Activated CD4-positive, CD25-positive, alpha-beta regulatory T cell treated with anti-CD3 and anti-CD28 coated beads, Interleukin-2, amount 50 U/mL, for 72 hours (primary cell): ENCODE measurements around the gene LRRK1.
"Not testable (repeated sequence)": the region's sequence is repeated elsewhere in the genome, so short reads cannot be mapped to it uniquely, and the experiment has no call there.

Experiments used
- DNase-seq: peaks from one replicate; pipeline ENCODE4 v3.0.0; 2021

LRRK1 gene

GRCh38 chr15:101078669-101079323 lies 159.6 kb downstream of the LRRK1 start:
- no peak for DNase-seq

GRCh38 chr15:101081900-101082299 lies 162.7 kb downstream of the LRRK1 start:
- no peak for DNase-seq

- DNase-seq = no peak
Measured at GRCh38 chr15:101083336-101084045, 164.3 kb downstream of the LRRK1 start.

DNA sequence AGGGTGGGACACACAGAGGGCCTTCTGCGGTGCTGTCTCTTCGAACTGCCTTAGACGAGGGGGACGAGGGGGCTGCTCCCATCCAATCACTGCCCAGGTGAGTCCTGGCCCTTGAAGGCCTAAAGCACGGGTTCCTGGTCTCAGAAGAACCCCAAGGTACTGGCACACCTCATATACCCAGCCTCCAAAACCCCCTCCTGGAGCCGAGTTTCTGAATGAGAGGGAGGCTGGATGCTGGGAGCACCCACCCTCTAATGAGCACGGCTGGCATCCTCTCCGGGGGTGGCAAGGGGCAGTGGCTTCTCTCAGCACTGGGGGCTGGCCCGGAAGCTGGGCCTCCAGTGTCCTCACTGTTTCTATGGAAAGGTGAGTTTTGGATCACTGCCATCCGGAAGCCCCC lies 165.6 kb downstream of the LRRK1 start:
- no peak for DNase-seq

GRCh38 chr15:101085311-101085700 lies 166.1 kb downstream of the LRRK1 start:
- no peak for DNase-seq

- no peak for DNase-seq
Measured at GRCh38 chr15:101086394-101087171, 167.4 kb downstream of the LRRK1 start.

DNA sequence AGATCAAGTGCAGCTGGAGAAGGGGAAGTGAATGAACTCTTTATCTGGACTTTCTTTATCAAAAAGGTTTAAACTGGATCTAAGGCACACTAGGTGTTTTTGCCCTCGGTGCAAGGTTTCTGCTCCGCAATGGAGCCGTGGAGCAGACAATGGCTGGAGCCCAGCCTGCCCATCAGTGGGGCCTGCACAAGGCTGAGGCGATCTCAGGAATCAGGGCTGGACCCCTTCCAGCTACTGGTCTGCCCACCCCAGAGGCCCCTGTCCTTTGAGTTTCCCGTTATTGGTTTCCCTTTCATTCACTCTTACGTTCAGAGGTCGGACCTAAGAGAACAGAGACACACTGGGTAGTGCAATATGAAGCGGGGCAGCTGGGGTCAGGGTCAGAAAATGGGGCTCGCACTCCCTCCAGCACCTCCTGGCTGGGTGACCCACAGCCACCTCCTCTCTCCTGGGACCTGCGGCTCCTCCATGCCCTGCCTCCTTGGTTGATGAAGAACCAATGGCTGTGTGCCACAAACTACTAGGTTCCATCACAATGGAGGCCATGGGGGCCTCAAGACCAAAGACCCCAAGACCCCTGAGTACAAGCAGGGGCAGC lies 168.1 kb downstream of the LRRK1 start:
- no peak for DNase-seq

- no peak for DNase-seq
Measured at GRCh38 chr15:101088271-101088670, 169.1 kb downstream of the LRRK1 start.

DNA sequence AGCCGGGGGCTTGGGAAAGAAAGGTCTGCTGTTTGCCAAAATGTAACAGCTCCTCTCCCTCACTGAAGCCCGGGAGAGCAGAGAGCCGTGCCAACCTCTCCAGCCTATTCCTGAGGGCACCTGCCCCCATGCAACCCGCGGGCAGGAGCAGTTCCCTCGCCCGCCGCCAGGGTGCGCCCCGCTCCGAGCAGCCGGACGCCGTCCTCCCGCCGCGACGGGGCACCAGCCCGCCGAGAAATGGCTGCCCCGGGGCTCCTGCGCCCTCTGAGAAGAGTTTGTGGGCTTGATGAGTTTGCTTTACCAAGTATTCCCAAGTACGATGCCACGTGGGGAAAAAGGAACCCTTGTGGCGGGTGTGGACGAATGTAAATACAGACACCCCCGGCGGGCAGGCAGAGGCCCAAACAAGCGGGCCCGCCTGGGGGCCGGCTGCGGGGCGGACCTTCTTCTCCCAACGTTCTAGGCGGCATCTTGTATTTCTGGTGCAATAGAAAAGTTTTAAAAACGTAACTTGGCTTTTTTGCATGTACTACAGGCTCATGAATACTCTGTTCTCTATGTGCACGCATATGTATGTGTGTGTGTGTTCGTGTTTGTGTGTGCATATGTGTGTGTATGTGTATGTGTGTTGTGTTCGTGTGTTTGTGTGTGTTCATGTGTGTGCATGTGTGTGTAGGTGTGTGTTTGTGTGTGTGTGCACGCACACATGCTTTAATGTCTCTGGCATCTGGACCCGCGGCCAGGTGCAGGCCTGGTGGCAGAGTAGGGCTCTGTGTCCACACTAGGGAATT lies 169.8 kb downstream of the LRRK1 start:
- DNase-seq = peak; percentile 91

DNA sequence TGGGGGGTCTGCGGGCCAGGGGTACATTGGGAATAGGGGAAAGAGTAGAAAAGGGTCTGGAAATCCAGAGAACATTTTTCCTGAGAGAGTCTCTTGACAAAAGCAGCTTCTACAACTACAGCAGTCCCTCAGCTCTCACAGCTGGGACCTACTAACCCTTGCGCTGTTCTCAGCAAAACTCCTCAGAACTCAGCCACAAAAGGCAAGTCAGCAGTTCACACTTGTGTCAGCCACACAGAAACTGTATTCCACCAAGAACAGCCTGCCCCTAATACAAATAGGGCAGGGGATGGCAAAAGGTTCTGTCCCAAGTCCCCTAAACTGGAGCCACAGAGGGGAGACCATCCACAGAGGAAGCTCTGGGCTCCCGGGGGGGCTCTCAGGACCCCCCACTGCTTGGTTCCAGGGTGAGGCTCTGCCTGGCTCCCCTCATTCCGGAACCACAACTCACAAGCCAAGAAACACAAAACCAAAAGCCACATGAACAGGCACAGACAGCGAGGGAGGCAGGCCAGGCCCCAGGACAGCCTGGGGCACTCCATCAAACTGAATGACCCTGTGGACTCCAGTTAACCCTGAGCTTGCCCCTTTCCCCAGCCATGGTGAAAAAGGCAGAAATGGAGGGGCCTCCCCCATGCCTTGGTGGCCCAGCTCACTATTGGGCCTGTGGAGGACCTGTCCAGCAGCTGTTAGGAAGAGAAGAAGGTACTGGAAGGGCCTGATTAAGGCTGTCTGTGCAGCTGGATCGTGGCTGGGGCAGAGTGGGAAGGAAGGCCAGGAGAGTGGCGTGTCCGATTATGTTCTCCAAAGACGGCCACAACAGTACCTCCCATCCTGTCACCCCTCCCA lies 170.6 kb downstream of the LRRK1 start:
- DNase-seq = no peak

GRCh38 chr15:101090428-101090790 lies 171.3 kb downstream of the LRRK1 start:
- no peak for DNase-seq

DNA sequence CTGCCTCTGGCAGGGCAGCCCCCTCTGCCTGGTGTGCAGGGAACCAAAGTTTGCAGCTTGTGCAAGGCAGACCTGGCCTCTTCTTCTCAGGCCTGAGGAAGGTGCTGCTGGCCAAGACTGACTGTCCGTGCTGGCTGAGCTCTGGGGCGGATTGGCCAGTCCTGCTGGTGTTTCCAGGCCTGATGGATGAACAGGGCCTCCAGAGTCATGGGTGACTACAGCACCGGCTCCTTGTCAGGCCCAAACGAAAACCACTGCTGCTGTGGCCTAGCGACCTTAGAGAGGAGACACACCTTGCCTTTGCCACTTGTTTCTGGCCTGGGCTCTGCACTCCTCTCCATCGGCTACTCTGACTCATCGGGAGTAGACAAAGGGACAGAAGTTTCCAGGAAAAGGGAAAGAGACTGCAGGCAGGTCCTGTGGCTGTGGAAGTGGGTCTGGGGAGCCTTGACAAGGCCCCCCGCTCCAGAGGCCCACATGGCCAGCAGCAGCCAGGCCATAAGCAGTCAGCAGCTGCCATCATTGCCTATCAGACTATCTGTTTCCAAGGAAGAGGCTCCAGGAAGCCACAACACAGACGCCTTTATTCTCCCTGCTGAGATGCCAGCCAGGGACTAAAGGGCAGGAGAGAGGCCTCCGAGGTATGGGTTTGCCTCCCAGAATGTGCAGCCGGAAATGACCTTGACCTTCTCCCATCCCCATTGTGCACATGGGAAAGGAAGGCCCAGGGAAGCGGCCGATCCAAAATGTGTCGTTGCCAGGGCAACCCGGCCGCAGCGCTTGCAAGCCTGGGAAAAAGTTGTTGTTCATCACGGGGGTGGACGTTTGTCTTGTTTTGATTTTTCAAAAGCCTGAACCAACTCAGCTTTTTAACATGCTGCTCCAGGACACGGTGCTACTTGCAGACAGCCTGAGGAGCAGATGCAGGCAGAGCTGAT lies 172.2 kb downstream of the LRRK1 start:
- DNase-seq = no peak

- DNase-seq = no peak
Measured at GRCh38 chr15:101092156-101092866, 173.2 kb downstream of the LRRK1 start.

DNA sequence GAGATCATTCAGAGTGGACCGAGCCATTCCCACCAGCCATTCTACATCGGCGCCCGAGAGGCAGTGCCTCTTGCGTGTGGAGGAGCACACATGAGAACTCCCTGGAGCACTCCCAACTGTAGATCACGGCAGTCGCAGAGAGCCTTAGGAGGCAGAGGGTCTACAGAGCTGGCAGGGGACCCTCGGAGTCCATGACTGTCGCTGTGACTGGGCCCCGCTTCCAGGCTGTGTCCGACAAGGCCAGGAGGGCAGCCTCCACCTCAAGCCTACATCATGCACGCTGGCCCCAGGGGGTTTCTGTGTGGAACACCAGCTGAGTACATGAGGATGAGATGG lies 173.7 kb downstream of the LRRK1 start:
- no peak for DNase-seq

DNA sequence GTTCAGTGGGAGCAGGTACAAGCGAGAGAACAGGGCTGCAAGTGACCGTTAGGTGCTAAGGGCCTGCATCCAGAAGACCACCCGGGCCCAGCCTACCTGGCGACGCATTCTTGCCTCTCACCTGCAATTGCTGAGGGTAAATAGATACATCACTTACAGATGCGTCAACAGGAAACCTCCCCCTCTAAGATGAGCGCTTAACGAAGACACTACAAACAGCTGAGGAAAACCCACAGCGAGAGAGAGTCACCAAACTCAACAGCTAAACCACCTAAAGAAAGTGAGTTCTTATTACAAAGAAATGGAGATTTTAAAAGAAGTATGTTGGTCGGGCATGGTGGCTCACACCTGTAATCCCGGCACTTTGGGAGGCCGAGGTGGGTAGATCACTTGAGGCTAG lies 174.8 kb downstream of the LRRK1 start:
- no peak for DNase-seq

DNA sequence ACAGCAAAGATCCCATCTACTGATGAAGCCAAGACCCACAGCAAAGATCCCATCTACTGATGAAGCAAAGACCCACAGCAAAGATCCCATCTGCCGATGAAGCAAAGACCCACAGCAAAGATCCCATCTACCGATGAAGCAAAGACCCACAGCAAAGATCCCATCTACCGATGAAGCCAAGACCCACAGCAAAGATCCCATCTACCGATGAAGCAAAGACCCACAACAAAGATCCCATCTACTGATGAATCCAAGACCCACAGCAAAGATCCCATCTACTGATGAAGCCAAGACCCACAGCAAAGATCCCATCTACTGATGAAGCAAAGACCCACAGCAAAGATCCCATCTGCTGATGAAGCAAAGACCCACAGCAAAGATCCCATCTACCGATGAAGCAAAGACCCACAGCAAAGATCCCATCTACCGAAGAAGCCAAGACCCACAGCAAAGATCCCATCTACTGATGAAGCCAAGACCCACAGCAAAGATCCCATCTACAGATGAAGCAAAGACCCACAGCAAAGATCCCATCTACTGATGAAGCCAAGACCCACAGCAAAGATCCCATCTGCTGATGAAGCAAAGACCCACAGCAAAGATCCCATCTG lies 176.7 kb downstream of the LRRK1 start:
- not testable (repeated sequence) for DNase-seq

- DNase-seq = no peak
Measured at GRCh38 chr15:101097111-101097510, 178.0 kb downstream of the LRRK1 start.

DNA sequence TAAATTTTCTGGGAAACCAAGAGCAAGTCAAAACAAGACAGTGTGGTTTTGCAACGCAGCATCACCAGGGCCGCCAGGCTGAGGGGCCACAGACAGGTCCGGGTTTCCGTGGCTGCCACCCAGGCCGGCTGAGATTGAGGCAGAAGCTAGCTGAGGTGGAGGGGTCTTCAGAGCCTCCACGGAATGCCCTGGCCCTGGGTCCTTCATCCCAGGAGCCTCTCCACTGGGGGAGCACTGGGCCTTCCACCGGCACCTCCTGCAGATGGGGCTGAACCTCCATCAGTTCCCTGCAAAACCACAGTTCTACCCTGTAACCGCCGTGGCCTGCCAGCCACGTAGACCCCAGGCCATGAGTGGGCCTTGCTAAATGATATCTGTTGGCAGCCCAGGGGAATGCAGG lies 180.0 kb downstream of the LRRK1 start:
- DNase-seq = no peak

GRCh38 chr15:101100118-101100517 lies 181.0 kb downstream of the LRRK1 start:
- no peak for DNase-seq
